WTC11 (cell line): Measurements from ENCODE around the gene MYL10. TPM values are rescaled to one million over a fixed set of nuclear protein-coding genes. Genes with fewer than 3 reads are reported as not detected.

Experiments used
- ATAC-seq: fragments of 200-7000 bp; cut with Tn5 transposase; 2 replicates; pipeline ENCODE4 v1.10.0; 2021; ENCODE audit warnings: mild to moderate bottlenecking, moderate library complexity
- CTCF ChIA-PET: fragments of 300-600 bp; sonication (Branson Sonifier 250); formaldehyde crosslinking; loops from one replicate; lab custom pipeline; 2021; ENCODE audit warnings: antibody characterized with exemption; lab: Charles Lee
- POLR2A ChIA-PET: fragments of 350-600 bp; sonication (Branson Sonifier 250); formaldehyde crosslinking; loops from one replicate; lab custom pipeline; 2021; ENCODE audit warnings: antibody characterized with exemption; lab: Charles Lee
- DNase-seq: peaks from one replicate; pipeline ENCODE4 v3.0.0; 2021; ENCODE audit warnings: low spot score
- H3K27ac Mint-ChIP-seq: 2 replicates; pipeline ENCODE4 v1.8.0; 2021; ENCODE audit warnings: mixed read lengths
- H3K27me3 Mint-ChIP-seq: 2 replicates; pipeline ENCODE4 v1.8.0; 2021; ENCODE audit warnings: low read depth, mild to moderate bottlenecking, moderate library complexity, mixed read lengths
- H3K36me3 Mint-ChIP-seq: 2 replicates; pipeline ENCODE4 v1.8.0; 2021; ENCODE audit warnings: mixed read lengths
- H3K4me1 Mint-ChIP-seq: 2 replicates; pipeline ENCODE4 v1.8.0; 2022; ENCODE audit warnings: mixed read lengths
- H3K4me3 Mint-ChIP-seq: 2 replicates; pipeline ENCODE4 v1.8.0; 2021; ENCODE audit warnings: mild to moderate bottlenecking, moderate library complexity, mixed read lengths
- H3K9me3 Mint-ChIP-seq: 2 replicates; pipeline ENCODE4 v1.8.0; 2021; ENCODE audit warnings: mixed read lengths
- CBFB ChIP-seq: sonication (generic); formaldehyde crosslinking; IDR thresholded peaks from 2 replicates; pipeline ENCODE4 v1.8.1; 2022; ENCODE audit warnings: mild to moderate bottlenecking, low read depth, missing genetic modification reagents
- E2F1 ChIP-seq: sonication (generic); formaldehyde crosslinking; IDR thresholded peaks from 2 replicates; pipeline ENCODE4 v1.8.0; 2022; ENCODE audit warnings: mild to moderate bottlenecking, missing genetic modification reagents
- E2F5 ChIP-seq: sonication (generic); formaldehyde crosslinking; IDR thresholded peaks from 2 replicates; pipeline ENCODE4 v1.8.1; 2022; ENCODE audit warnings: mild to moderate bottlenecking, moderate library complexity, missing genetic modification reagents
- ERG ChIP-seq: fragments of 250-450 bp; sonication (Bioruptor Pico); IDR thresholded peaks from 2 replicates; pipeline ENCODE4 v1.8.0; 2021; ENCODE audit warnings: mild to moderate bottlenecking
- ETV6 ChIP-seq: sonication (generic); formaldehyde crosslinking; IDR thresholded peaks from 2 replicates; pipeline ENCODE4 v1.8.1; 2022; ENCODE audit warnings: mild to moderate bottlenecking, missing genetic modification reagents
- GTF2I ChIP-seq: fragments of 250-450 bp; sonication (Bioruptor Pico); conservative IDR thresholded peaks from 2 replicates; pipeline ENCODE4 v1.4.0; 2021; ENCODE audit warnings: mild to moderate bottlenecking
- HMGXB4 ChIP-seq: sonication (generic); formaldehyde crosslinking; IDR thresholded peaks from 2 replicates; pipeline ENCODE4 v1.8.1; 2023; ENCODE audit warnings: mild to moderate bottlenecking, moderate library complexity, missing genetic modification reagents
- IRF1 ChIP-seq: sonication (generic); formaldehyde crosslinking; IDR thresholded peaks from 2 replicates; pipeline ENCODE4 v1.8.0; 2023; ENCODE audit warnings: missing genetic modification reagents
- JUN ChIP-seq: sonication (generic); formaldehyde crosslinking; IDR thresholded peaks from 2 replicates; pipeline ENCODE4 v1.8.0; 2023; ENCODE audit warnings: mild to moderate bottlenecking, missing genetic modification reagents
- MAX ChIP-seq: sonication (generic); formaldehyde crosslinking; IDR thresholded peaks from 2 replicates; pipeline ENCODE4 v1.8.0; 2022; ENCODE audit warnings: mild to moderate bottlenecking, missing genetic modification reagents
- MXD4 ChIP-seq: fragments of 250-450 bp; sonication (Bioruptor Pico); IDR thresholded peaks from 2 replicates; pipeline ENCODE4 v1.8.0; 2021; ENCODE audit warnings: mild to moderate bottlenecking, moderate library complexity, borderline replicate concordance
- NR3C1 ChIP-seq: sonication (generic); formaldehyde crosslinking; conservative IDR thresholded peaks from 2 replicates; pipeline ENCODE4 v1.8.1; 2023; ENCODE audit warnings: low read depth, mild to moderate bottlenecking, missing genetic modification reagents
- PRRX2 ChIP-seq: fragments of 250-450 bp; sonication (Bioruptor Pico); IDR thresholded peaks from 2 replicates; pipeline ENCODE4 v1.8.0; 2021; ENCODE audit warnings: mild to moderate bottlenecking
- RELA ChIP-seq: sonication (generic); formaldehyde crosslinking; IDR thresholded peaks from 2 replicates; pipeline ENCODE4 v1.8.1; 2022; ENCODE audit warnings: missing genetic modification reagents, mild to moderate bottlenecking, borderline replicate concordance
- RORB ChIP-seq: fragments of 250-450 bp; sonication (Bioruptor Pico); IDR thresholded peaks from 2 replicates; pipeline ENCODE4 v1.9.0; 2021; ENCODE audit warnings: mild to moderate bottlenecking
- TEAD1 ChIP-seq: sonication (generic); formaldehyde crosslinking; IDR thresholded peaks from 2 replicates; pipeline ENCODE4 v1.8.0; 2022; ENCODE audit warnings: mild to moderate bottlenecking, missing genetic modification reagents
- USF1 ChIP-seq: sonication (generic); formaldehyde crosslinking; IDR thresholded peaks from 2 replicates; pipeline ENCODE4 v1.8.0; 2022; ENCODE audit warnings: mild to moderate bottlenecking, missing genetic modification reagents
- USF2 ChIP-seq: sonication (generic); formaldehyde crosslinking; IDR thresholded peaks from 2 replicates; pipeline ENCODE4 v1.8.1; 2023; ENCODE audit warnings: mild to moderate bottlenecking, missing genetic modification reagents, moderate library complexity
- ZNF281 ChIP-seq: sonication (generic); formaldehyde crosslinking; IDR thresholded peaks from 2 replicates; pipeline ENCODE4 v1.8.0; 2023; ENCODE audit warnings: mild to moderate bottlenecking, missing genetic modification reagents
- ZNF423 ChIP-seq: fragments of 250-450 bp; sonication (Bioruptor Pico); IDR thresholded peaks from 2 replicates; pipeline ENCODE4 v2.1.2; 2022; ENCODE audit warnings: mild to moderate bottlenecking, moderate library complexity
- total RNA-seq: library from RNA; stranded (reverse); gene quantifications from 3 replicates; pipeline ENCODE4 v1.2.3, GENCODE V29; 2021

MYL10 gene
- total RNA-seq, 1 experiment from 2014 or later = not detected

- Mint-ChIP-seq H3K4me3 (no peak overlapping the region), H3K9me3 (peaks cover 5% of the 10 kb centered on the region), H3K4me1 (no peaks in the 10 kb centered on the region), H3K36me3 (peaks cover 3% of the 10 kb centered on the region), H3K27ac (no peak overlapping the region), H3K27me3 (peaks cover 19% of the 10 kb centered on the region)
- DNase-seq (no peak), ATAC-seq (no peak)
- TF ChIP-seq NR3C1 (CRISPR knock-in tag) (no peak), E2F5 (CRISPR knock-in tag) (no peak), TEAD1 (CRISPR knock-in tag) (no peak), GTF2I (no peak), PRRX2 (CRISPR knock-in tag) (no peak), ZNF423 (no peak), JUN (CRISPR knock-in tag) (no peak), HMGXB4 (no peak), RORB (CRISPR knock-in tag) (no peak)
- CTCF ChIA-PET = interaction anchor here (1.2 kb wide), 1 partner anchor 36 kb away, joined by 3 read pairs; no protein-coding TSS in a partner anchor
- POLR2A ChIA-PET = no interaction called here
These were observed 40.8 kb downstream of the MYL10 start for GRCh38 chr7:101588131-101588935.

- ChIA-PET CTCF (interaction anchor here (1.0 to 3.1 kb wide), 4 partner anchors 15 to 44 kb away, joined by 3 to 12 read pairs (median 6); no protein-coding TSS in a partner anchor), POLR2A (no interaction called here)
- Mint-ChIP-seq H3K4me1 (peaks cover 2% of the 10 kb centered on the region; the same call in 1 of the 2 replicates), H3K9me3 (peaks cover 12% of the 10 kb centered on the region), H3K27me3 (peaks cover 21% of the 10 kb centered on the region), H3K36me3 (peaks cover 9% of the 10 kb centered on the region), H3K4me3 (no peak overlapping the region), H3K27ac (no peak overlapping the region)
- DNase-seq (no peak), ATAC-seq (no peak)
- TF ChIP-seq ETV6 (CRISPR knock-in tag) = no peak
- no peak for TF ChIP-seq IRF1
- peak; percentile 65 for TF ChIP-seq USF1 (CRISPR knock-in tag)
- TF ChIP-seq CBFB (CRISPR knock-in tag) = no peak
- no peak for TF ChIP-seq ZNF281 (CRISPR knock-in tag)
- TF ChIP-seq E2F1 (CRISPR knock-in tag) = no peak
- TF ChIP-seq USF2 = peak; percentile 71
- TF ChIP-seq MAX (CRISPR knock-in tag) = no peak
- TF ChIP-seq RELA (CRISPR knock-in tag) = no peak
- no peak for TF ChIP-seq MXD4 (CRISPR knock-in tag)
- no peak for TF ChIP-seq ERG (CRISPR knock-in tag)
These were observed 42.0 kb downstream of the MYL10 start for GRCh38 chr7:101586906-101587677.
